A549 (cell line): ENCODE measurements around the gene MAP2K6.

Experiments
- CHD4 ChIP-seq: fragments of 200-600 bp; sonication (generic); IDR thresholded peaks from 2 replicates; pipeline ENCODE4 v1.6.1; 2016; ENCODE audit warnings: antibody characterized with exemption, mild to moderate bottlenecking, borderline replicate concordance
- HDAC2 ChIP-seq: fragments of 200-600 bp; sonication (generic); IDR thresholded peaks from 2 replicates; pipeline ENCODE4 v1.6.1; 2016
- PHF8 ChIP-seq: fragments of 200-600 bp; sonication (generic); IDR thresholded peaks from 2 replicates; pipeline ENCODE4 v1.6.1; 2016; ENCODE audit warnings: low read depth, mild to moderate bottlenecking, antibody characterized with exemption, moderate library complexity, borderline replicate concordance
- TF ChIP-seq, protein P1 (sequence below): fragments of >200 bp; sonication (Bioruptor Twin); formaldehyde crosslinking; IDR thresholded peaks from 3 replicates; pipeline ENCODE4 v1.5.1; 2016

DNA sequence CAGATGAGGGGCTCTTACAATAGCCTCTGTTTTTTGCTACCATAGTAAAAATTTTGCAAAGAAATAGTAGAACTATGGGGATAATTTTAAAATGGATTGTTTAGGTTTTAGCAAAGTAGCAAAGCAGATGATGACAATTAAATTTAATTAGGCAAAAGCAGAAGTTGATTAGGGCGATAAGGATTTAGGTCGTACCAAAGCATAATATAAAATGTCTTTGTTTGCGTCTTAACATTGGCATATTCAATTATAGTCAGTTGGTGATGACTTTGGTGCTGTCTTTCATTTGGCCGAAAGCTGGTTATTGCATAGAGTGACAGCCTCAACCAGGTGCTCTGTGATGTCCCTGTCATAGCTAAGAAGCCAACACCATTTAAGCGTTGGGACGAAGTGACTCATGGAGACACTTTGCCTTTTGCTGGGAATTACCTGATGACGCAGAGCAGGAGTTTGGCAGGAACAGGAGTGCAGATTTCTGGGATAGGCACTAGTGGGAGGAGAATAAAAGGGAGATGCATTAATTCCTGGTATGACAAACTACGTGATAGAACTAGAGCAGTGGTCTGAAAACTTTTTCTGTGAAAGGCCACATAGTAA, 38.3 kb downstream of the MAP2K6 start:
- TF ChIP-seq PHF8 (no peak), HDAC2 (no peak), CHD4 (no peak)
- TF ChIP-seq, protein P1, sequence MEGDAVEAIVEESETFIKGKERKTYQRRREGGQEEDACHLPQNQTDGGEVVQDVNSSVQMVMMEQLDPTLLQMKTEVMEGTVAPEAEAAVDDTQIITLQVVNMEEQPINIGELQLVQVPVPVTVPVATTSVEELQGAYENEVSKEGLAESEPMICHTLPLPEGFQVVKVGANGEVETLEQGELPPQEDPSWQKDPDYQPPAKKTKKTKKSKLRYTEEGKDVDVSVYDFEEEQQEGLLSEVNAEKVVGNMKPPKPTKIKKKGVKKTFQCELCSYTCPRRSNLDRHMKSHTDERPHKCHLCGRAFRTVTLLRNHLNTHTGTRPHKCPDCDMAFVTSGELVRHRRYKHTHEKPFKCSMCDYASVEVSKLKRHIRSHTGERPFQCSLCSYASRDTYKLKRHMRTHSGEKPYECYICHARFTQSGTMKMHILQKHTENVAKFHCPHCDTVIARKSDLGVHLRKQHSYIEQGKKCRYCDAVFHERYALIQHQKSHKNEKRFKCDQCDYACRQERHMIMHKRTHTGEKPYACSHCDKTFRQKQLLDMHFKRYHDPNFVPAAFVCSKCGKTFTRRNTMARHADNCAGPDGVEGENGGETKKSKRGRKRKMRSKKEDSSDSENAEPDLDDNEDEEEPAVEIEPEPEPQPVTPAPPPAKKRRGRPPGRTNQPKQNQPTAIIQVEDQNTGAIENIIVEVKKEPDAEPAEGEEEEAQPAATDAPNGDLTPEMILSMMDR, result no peak
